GM19468 (cell line): ENCODE data around the gene USF3.

Source experiments
- ATAC-seq: cut with Tn5 transposase; IDR thresholded peaks from one replicate; pipeline ENCODE4 v1.9.1; 2021; ENCODE audit warnings: mild to moderate bottlenecking, moderate library complexity, moderate number of reproducible peaks; ENCODE audit not compliant: unreplicated experiment; ENCODE audit errors: extremely low read depth

USF3 gene, protein sequence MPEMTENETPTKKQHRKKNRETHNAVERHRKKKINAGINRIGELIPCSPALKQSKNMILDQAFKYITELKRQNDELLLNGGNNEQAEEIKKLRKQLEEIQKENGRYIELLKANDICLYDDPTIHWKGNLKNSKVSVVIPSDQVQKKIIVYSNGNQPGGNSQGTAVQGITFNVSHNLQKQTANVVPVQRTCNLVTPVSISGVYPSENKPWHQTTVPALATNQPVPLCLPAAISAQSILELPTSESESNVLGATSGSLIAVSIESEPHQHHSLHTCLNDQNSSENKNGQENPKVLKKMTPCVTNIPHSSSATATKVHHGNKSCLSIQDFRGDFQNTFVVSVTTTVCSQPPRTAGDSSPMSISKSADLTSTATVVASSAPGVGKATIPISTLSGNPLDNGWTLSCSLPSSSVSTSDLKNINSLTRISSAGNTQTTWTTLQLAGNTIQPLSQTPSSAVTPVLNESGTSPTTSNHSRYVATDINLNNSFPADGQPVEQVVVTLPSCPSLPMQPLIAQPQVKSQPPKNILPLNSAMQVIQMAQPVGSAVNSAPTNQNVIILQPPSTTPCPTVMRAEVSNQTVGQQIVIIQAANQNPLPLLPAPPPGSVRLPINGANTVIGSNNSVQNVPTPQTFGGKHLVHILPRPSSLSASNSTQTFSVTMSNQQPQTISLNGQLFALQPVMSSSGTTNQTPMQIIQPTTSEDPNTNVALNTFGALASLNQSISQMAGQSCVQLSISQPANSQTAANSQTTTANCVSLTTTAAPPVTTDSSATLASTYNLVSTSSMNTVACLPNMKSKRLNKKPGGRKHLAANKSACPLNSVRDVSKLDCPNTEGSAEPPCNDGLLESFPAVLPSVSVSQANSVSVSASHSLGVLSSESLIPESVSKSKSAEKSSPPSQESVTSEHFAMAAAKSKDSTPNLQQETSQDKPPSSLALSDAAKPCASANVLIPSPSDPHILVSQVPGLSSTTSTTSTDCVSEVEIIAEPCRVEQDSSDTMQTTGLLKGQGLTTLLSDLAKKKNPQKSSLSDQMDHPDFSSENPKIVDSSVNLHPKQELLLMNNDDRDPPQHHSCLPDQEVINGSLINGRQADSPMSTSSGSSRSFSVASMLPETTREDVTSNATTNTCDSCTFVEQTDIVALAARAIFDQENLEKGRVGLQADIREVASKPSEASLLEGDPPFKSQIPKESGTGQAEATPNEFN (N-terminal part only)

DNA sequence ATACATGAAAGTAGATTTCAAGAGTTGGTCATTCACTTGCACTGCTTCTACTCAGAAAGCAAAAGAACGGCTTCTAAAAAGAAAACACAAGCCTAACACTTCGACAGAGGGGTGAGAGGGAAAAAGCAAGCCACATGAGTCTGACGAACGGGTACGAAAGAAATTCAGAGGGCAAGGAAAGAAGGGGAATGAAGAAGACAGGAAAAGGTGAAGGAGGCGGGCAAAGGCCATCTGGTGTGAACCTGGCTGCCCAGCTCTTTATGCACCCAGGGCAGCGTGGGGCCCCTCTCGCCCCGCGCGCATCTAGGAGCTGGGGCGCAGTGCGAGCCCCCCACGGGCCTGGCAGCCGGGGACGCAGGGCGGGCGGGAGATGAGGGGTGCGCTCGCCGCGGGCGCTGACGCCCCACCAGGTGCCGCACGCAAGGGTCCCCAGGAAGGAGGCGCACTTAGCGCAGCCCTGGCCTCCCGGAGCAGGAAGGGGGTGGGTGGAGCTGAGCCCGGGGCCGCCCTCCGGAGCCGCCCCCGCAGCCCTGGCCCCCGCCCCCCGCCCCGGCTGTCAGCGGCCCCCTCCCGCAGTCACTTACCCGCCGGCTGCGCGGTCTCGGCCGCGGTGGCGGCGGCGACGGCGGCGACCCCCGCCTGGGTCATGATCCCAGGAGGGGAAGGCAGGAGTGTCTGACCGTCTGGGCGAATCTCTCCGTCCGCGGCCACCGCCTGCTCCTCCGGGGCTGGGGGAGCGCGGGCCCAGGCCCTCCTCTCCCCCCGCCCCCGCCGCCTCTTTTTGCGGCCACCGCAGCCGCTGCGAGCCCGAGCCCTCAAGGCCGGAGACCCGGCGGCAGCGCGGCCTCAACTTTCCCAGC is at the start of gene USF3:
USF3 (minus strand) TSS at position 857 of the 860 bp plus-strand sequence. CDS start 21,764 bp downstream, outside the sequence.
- ATAC-seq, result peak; percentile 19

DNA sequence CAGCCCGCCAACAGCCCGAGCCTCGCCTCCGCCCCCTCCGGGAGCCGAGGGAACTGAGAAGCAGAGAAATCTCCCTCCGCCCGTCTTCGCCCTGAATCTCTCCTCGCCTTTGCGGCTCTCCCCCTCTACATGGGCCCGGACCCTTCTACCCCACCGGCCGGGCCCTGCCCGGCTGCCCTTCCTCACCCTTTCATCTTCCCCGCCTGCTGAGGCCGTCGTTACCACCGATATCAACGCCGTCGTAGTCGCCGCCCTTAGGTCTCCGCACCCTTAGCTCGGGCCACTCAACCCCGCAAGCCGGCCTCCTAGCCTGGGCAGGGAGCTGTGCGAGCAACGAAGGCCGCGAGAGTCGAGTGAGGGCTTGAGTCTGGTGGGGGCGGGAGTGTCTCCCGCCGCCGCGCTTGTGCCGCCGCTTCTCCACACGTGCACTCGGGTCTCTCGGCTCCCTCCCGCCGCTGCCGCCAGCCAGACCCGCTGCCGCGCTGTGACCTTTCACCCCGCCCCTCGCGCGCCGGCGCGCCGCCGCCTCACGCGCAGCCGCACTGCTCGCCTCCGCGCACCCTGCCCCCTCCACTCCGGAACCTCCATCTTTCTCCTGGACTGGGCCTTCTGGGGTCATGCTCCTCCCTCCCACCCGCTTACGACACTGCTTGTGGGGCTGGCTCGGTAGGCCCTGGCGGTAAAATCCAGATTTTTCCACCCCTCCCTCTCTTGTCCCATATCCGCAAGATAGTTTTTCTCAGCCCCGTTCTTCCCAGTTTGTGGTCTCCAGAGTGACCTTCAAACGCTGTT is 49.5 kb upstream of the USF3 start, which contains the start of gene NAA50:
NAA50 (minus strand) TSS at position 494 of the 792 bp plus-strand sequence; CDS start at position 194, 300 bp downstream.
- peak; percentile 26 for ATAC-seq

DNA sequence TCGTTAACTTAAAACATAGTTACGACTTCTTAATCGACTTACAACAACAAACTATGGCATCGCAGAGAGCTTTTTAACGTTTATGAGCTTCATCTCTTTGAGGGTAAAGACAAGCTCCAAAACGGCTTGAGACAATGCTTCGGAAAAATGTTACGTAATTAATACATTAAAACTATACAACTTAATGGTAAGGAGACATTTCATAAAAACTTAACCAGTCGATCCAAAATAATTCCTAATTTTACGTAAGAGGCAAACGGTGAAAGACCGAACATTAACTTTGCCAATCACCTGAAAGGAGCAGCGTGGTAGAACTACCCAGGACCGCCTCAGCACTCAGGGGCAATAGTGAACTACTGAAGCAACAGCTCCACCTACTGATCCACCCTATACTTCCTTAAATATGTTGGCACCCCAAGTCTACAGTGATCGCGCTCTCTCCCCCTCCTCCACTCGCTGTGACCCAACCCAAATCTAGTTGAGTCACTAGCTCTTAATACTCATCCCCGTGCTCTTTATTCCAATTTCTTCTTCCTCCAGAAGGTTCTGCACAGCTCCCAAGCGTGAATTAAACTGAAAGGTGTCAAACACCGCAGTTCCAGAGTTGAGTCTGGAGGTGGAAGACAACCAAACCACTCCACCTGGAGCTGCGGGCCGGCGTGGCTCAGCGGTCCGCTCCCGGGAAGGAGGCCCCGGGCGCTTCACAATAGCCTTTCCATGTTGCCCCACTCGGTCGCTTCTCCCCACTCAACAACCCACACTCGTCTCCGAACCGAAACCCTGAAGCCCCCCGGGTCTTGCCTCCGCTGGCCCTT is 48.7 kb upstream of the USF3 start:
- ATAC-seq, result peak; percentile 24

DNA sequence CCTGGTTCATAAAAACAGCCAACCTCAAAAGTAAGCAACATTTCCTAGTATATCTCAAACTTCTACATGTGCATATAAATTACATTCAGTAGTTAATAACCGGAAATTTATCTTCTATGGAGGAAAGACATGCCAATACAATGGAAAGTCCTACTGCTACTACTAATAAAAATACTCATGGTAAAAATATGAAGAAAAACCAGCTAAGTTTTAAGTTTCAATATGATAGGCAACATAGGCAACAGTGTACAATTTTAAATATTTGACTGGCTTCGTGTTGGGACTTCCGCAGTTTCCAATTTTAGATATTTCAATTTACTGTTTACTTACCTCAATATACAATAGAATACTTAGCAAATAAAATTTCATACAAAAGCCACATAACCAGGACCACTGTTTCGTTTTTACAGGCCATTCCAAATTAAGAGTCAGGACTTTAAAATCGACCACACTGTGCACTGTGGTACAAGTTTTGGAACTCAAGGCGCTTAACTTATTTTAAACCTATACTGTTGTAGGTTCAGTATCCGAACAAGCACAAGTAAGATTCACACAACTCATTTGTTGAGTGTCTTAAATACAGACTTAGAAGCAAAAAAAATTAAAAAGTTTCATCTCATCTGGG is 46.7 kb upstream of the USF3 start:
- no peak for ATAC-seq

DNA sequence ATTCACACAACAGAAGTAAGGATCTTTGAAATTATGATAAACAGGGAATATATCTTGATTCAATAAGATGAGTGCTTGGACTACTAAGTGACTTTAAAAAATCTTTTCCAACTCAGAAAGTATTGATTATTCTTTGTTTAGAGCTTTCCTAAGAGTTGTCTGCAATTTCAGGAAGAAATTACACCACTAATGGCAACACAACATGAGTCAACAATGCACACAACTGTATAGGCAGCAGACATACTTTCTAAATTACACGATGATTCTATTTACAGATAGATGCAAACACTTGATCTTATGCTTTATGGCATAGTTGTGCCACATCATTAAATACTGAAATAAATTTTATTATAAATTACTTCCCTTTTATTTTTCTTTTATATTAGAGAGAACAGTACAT is 45.2 kb upstream of the USF3 start:
- ATAC-seq, result no peak

DNA sequence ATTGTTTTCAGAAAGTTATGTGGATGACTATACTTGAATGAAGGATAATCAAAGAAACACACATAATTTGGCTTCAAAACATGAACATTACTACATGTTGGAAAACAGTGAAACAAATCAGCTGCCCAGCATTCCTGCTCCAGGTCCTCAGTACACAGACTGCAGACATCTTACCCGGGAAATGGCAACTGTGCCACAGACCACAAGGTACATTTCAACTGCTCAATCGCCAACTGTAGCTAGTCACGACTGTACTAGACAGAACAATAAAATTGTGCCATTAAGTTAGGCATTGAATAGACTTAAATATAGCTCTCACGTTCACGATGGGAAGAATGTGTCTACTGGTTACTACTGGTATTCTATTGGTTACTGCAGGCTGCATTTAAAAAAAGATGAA is 44.6 kb upstream of the USF3 start:
- no peak for ATAC-seq

DNA sequence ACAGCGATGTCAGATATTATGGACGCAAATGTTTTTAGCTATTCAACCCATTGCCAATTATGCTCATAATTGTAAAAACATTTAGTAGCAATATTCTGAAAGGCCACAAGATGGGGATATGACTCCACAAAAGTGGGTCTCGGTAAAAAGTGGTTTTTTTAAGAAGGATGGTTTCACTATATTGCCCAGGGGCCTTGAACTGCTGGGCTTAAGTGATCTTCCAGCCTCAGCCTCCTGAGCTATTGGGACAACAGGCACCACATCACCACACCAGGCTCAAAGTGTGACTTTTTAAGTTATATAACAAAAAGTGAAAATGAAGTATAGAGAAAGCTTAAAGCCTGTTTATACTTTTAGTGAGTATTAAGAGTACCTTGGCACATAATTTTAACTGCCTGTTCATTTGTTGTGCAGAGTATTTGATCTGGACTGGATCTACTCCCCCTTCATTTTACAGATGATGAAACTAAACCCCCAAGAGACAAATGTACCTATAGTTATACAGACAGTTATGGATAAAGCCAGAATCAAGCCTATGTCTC is 40.2 kb upstream of the USF3 start:
- peak; percentile 44 for ATAC-seq

DNA sequence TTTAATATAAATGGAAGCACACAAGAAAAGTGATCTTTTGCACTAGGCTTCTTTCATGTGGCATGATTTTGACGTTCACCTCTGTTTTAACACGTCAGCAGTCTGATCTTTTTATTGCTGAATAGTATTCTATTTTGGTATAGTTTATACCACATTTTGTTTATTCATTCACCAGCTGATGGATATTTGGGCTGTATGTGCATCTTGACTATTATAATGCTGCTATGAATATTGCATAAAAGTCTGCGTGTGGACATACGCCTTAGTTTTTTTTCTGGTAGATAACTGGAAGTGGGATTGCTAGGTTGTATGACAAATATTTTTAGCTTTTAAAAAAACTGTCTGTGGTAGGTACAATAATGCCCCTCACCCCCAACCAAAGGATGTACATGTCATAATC is 35.3 kb upstream of the USF3 start:
- ATAC-seq, result no peak

DNA sequence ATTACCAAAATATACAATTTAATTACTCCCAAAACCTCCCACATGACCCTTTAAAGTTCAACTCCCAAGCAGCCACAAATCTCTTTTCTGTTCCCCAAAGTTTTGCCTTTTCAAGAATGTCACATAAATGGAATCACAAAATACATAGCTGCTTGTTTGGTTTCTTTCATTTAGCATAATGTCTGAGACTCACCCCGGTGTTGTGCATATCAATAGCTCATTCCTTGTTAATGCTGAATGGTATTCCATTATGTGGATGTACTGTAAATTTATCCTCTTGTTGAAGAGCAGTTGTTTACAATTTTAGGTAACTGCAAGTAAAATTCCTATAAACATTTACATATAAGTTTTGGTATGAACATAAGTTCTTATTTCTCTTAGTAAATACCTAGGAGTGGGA is 34.1 kb upstream of the USF3 start:
- no peak for ATAC-seq

DNA sequence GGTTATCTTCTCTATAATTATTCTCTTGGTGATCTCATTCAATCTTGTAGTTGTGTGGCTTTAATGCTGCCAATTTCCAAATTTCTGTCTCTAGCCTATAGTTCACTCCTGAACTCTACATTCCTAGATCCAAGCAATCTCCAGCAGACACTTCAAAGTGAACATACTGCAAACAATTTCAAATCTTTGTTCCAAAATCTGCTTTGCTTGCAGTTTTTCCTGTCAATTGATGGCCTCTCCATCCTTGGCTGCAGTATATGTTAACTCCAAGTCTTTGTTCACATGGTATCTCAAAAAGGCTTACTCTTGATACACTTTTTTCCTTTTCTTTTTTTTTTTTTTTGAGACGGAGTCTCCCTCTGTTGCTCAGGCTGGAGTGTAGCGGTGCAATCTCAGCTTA is 32.2 kb upstream of the USF3 start:
- ATAC-seq, result no peak

DNA sequence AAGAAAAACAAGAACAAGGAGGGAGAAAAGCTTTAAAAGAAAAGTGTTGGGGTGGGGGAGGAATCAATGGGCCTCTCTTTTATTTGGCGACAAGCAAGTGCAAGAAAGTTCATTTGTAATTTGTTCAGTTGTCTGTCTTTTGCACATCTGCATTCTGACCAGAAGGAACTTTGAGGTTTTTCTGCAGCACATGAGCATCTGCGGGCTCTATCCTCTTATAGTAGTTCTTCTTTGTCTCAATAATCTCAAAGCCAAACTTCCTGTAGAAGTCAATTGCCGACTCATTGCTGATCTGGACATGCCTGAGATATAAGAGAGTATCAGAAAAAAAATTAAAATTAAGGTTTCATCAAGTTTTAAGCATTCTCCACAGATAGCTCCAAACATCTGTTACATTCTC is 25.2 kb upstream of the USF3 start:
- no peak for ATAC-seq

DNA sequence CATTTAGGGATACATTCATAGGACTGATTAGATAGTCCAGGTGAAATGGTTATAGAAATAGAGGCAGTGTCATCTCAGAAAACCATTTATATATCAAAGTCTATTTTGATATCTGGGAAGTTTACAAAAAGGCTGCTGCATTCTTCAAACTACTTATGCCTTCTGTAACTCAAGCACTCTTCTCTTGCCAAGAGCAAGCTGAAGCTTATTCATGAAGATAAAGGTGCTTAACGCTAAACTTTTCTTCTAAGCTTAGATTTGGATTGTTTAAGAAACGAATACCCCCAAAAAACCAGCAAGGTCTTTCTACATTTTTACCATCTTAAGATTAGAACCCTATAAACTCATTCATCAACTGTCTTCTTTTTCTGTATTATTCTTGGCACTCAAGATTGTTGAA is 23.3 kb upstream of the USF3 start:
- no peak for ATAC-seq

DNA sequence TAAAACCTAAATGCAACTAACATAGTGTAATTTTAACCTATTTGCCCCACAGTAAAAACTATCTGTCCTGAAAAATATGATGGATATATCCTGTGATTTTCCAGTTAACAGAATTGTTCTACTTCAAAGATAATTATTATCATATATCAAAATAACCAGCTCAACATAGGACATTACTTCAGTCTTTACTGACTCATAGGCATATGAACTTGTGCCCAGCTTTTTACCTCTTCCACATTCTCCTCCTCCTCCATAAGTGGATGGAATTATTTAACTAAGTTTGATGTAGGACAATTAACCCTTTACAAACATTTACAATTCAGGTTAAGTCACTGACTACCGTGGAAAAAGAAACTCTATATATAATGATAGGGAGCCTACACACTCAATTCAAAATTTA is 22.9 kb upstream of the USF3 start:
- no peak for ATAC-seq

DNA sequence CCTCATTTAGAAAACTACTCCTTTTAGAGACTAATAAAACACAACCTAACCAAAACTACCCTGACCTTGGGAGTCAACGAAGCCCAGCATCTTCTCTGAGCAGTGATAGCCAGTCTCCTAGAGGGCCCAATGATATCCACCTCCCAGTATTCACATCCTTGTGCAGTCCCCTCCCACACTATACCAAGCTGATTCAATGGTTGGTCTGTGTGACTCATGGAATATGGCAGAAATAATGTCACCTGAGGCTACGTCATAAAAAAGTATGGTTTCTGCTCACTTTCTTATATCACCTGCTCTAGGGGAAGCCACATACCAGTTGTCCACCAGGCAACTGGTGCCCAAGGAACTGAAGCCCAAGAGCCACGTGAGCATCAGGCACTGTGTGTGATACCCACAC is 21.4 kb upstream of the USF3 start:
- ATAC-seq, result no peak

DNA sequence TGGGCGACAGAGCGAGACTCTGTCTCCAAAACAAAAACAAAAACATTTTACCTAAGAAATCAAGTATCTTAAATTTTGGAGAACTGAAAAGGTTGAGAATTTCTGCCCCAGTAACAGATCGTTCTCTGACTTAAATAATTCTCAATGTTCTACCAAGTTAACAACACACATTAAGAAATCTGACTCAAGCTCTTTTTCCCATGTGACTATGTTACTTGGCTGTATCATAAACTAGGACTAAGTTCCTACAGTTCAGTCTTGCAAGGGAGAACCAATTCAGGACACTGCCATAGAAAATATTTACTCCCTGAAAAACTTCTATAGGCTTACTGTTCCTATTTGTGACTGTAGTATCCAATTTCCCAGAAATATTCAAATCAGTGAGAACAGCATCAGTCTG is 20.9 kb upstream of the USF3 start:
- no peak for ATAC-seq

DNA sequence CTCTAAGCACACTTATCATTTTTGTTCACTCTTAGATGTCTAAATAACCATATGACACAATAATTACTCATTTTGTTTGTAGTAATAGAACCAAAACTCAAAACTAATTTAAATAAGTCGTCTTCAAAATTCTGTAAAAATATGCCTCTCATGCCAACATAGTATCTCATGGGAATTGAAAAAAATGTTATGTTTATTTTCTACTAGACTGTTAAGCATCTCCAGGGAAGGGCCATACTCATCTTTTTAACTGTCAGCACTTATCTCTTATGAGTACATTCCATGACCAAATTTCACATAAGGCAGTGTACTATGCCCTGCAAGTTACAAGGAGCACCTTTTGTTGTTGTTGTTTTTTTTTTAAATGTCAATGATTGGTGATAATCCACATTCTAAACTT is 18.3 kb upstream of the USF3 start:
- ATAC-seq, result no peak

DNA sequence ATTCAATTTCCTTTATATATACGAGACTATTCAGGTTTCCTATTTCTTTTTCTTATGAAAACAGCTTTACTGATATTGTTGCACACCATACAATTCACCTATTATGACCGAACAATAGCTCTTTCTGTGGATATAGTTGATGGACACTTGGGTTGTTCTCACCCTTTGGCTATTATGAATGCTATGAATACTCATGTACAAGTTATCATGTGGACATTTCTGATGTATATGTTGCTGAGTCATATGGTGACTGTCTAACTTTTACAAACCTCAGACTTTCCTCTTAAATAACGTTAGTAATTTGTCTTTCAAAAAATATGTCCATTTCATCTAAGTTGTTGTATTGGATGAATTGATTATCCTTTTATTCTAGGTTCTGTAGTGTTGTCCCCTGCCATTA is 15.7 kb upstream of the USF3 start:
- no peak for ATAC-seq
